Measurements from ENCODE around the gene ADRB1.

ADRB1 gene

GRCh38 chr10:114095559-114096337 is 52.1 kb downstream of the ADRB1 start:
- DNase-seq: peak; percentile 40
